ENCODE data around the gene MAP7. TPM values are rescaled to one million over a fixed set of nuclear protein-coding genes. Genes with fewer than 3 reads are reported as not detected.

MAP7 gene
- total and polyA plus RNA-seq, 9 of the 15 experiments (the other 6 are each of a cell fraction or from before 2014, with no cell fraction given), result 0.76 to 7.7 (median 3.9) TPM

DNA sequence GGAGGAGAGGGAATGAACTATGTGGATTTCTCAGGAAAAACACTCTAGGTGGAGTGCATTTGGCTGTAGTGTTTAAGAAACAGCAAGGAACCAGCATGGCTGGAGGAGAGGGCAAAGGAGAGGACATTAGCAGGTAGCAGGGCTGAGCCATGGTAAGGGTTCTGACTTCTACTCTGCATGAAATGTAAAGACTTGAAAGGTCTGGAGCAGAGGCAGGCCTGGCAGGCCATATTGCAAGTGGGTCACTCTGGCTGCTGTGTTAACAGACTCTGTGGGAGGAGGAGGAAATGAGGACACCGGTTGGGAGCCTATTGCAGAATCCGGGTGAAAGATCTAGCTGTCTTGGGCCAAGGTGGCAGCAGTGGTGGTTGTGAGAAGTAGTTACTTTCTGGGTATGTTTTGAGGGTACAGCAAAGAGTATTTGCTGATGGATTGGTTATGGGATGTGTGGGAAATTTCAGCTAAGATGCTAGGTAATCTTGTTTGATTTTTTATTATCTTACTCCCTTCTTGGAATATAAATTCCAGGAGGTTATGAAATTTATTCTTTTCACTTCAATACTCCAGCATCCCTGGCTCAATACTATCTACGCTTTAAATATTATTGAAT is 144.7 kb downstream of the MAP7 start (continued):
- TF ChIP-seq SMAD4 (CRISPR knock-in tag; conservative IDR thresholded peaks at IDR 0.05) (peak; percentile 78; the same call in 1 of the 2 replicates), ZBTB26 (CRISPR knock-in tag; IDR thresholded peaks at IDR 0.05) (0 out of 2 replicates have a peak, but pooled peaks have one; percentile 31), MEF2D (tag; conservative IDR thresholded peaks at IDR 0.05; ENCODE audit: low read depth) (peak; percentile 61; the same call in 1 of the 2 replicates), REST (IDR thresholded peaks at IDR 0.05; ENCODE audit: borderline replicate concordance) (no peak), REST (CRISPR knock-in tag; IDR thresholded peaks at IDR 0.05; ENCODE audit: low read depth) (no peak), SMARCB1 (IDR thresholded peaks at IDR 0.05; ENCODE audit: insufficient read length, low read depth) (no peak), NFE2L1 (tag; IDR thresholded peaks at IDR 0.05; ENCODE audit: borderline replicate concordance, low read depth) (no peak), GABPA (tag; conservative IDR thresholded peaks at IDR 0.05; ENCODE audit: low read depth) (peak; percentile 71), ZNF79 (CRISPR knock-in tag; IDR thresholded peaks at IDR 0.05; ENCODE audit: low read depth) (0 out of 2 replicates have a peak, but pooled peaks have one; percentile 22), BCL6 (CRISPR knock-in tag; IDR thresholded peaks at IDR 0.05) (peak; percentile 73; the same call in 1 of the 2 replicates), FOXK1 (CRISPR knock-in tag; IDR thresholded peaks at IDR 0.05; ENCODE audit: borderline replicate concordance) (no peak), TRIM24 (IDR thresholded peaks at IDR 0.05) (no peak), ZNF134 (CRISPR knock-in tag; conservative IDR thresholded peaks at IDR 0.05) (0 out of 2 replicates have a peak, but pooled peaks have one; percentile 49), ZNF175 (CRISPR knock-in tag; IDR thresholded peaks at IDR 0.05; ENCODE audit: low read depth) (peak; percentile 96), CCNT2 (IDR thresholded peaks at IDR 0.05; ENCODE audit: borderline replicate concordance, extremely low read depth, insufficient read length, low read depth, low read length) (no peak), ELF4 (CRISPR knock-in tag; IDR thresholded peaks at IDR 0.05) (0 out of 2 replicates have a peak, but pooled peaks have one; percentile 42), TFAM (CRISPR knock-in tag; conservative IDR thresholded peaks at IDR 0.05) (no peak)
- TF ChIP-seq, protein P1, sequence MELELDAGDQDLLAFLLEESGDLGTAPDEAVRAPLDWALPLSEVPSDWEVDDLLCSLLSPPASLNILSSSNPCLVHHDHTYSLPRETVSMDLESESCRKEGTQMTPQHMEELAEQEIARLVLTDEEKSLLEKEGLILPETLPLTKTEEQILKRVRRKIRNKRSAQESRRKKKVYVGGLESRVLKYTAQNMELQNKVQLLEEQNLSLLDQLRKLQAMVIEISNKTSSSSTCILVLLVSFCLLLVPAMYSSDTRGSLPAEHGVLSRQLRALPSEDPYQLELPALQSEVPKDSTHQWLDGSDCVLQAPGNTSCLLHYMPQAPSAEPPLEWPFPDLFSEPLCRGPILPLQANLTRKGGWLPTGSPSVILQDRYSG (tag; conservative IDR thresholded peaks at IDR 0.05; ENCODE audit: low read depth), result peak; percentile 79
